OCI-LY7 (cell line): ENCODE data around the gene IRF2BP2. TPM values are rescaled to one million over a fixed set of nuclear protein-coding genes. Genes with fewer than 3 reads are reported as not detected.

Experiments
- BruUV-seq: library from RNA; stranded (reverse); fragments of 400-500 nt; replicated peaks from 2 replicates; lab custom pipeline; 2021; lab: Mats Ljungman, UMichigan
- CTCF ChIA-PET: fragments of 300-600 bp; sonication (Branson Sonifier 250); formaldehyde crosslinking; loops from one replicate; lab custom pipeline; 2022; ENCODE audit warnings: antibody characterized with exemption; ENCODE audit not compliant: unreplicated experiment; lab: Charles Lee
- POLR2A ChIA-PET: fragments of 300-600 bp; sonication (Branson Sonifier 250); formaldehyde crosslinking; loops from one replicate; lab custom pipeline; 2022; ENCODE audit warnings: antibody characterized with exemption; lab: Charles Lee
- DNase-seq: peaks from one replicate; pipeline ENCODE4 v3.0.0-alpha.2; 2015; ENCODE audit warnings: low spot score
- H2AFZ ChIP-seq: fragments of 200-600 bp; sonication (generic), shearing (Covaris generic); 2 replicates; pipeline ENCODE4 v1.6.1; 2014; ENCODE audit warnings: mild to moderate bottlenecking, antibody characterized with exemption, low read length, moderate library complexity
- H3K27ac ChIP-seq: fragments of 200-600 bp; sonication (generic); 2 replicates; pipeline ENCODE4 v1.5.1; 2014; ENCODE audit warnings: mixed run types, low read depth, mild to moderate bottlenecking, moderate library complexity, low read length, inconsistent platforms; ENCODE audit not compliant: poor library complexity, severe bottlenecking
- H3K36me3 ChIP-seq: fragments of 200-600 bp; sonication (generic); 2 replicates; pipeline ENCODE4 v1.6.1; 2014; ENCODE audit warnings: mild to moderate bottlenecking, antibody characterized with exemption, low read length, moderate library complexity, mixed read lengths; ENCODE audit not compliant: insufficient read depth
- H3K4me1 ChIP-seq: fragments of 200-600 bp; sonication (generic); 2 replicates; pipeline ENCODE4 v1.5.1; 2014; ENCODE audit warnings: mild to moderate bottlenecking, low read length; ENCODE audit not compliant: insufficient read depth, poor library complexity, severe bottlenecking
- H3K4me2 ChIP-seq: fragments of 200-600 bp; sonication (generic); 2 replicates; pipeline ENCODE4 v1.6.1; 2014; ENCODE audit warnings: mild to moderate bottlenecking, low read length
- H3K4me3 ChIP-seq: fragments of 200-600 bp; sonication (generic); 2 replicates; pipeline ENCODE4 v1.5.1; 2014; ENCODE audit warnings: mild to moderate bottlenecking, low read depth, low read length; ENCODE audit not compliant: poor library complexity, severe bottlenecking
- H3K79me2 ChIP-seq: fragments of 200-600 bp; sonication (generic); 2 replicates; pipeline ENCODE4 v1.6.1; 2016; ENCODE audit warnings: low read depth, mild to moderate bottlenecking, low read length, moderate library complexity, mixed read lengths; ENCODE audit not compliant: insufficient read depth
- H3K9me2 ChIP-seq: fragments of 200-600 bp; sonication (generic); 2 replicates; pipeline ENCODE4 v1.6.1; 2016; ENCODE audit warnings: mild to moderate bottlenecking, low read length, mixed read lengths; ENCODE audit not compliant: insufficient read depth
- H3K9me3 ChIP-seq: fragments of 200-600 bp; sonication (generic); 2 replicates; pipeline ENCODE4 v1.6.1; 2014; ENCODE audit warnings: mild to moderate bottlenecking, mixed run types, low read length, mixed read lengths
- H4K20me1 ChIP-seq: fragments of 200-600 bp; sonication (generic); 2 replicates; pipeline ENCODE4 v1.6.1; 2014; ENCODE audit warnings: mild to moderate bottlenecking, antibody characterized with exemption, low read length, moderate library complexity, mixed read lengths; ENCODE audit not compliant: insufficient read depth
- CTCF ChIP-seq: fragments of 200-600 bp; sonication (generic); conservative IDR thresholded peaks from 2 replicates; pipeline ENCODE4 v1.5.1; 2014; ENCODE audit warnings: mild to moderate bottlenecking, antibody characterized with exemption, low read length, moderate library complexity, mixed read lengths
- EZH2phosphoT487 ChIP-seq: fragments of 200-600 bp; sonication (generic); IDR thresholded peaks from 2 replicates; pipeline ENCODE4 v1.6.1; 2018; ENCODE audit warnings: low read depth, borderline replicate concordance, mild to moderate bottlenecking, mixed run types, antibody characterized with exemption, low read length, moderate library complexity, mixed read lengths
- intact Hi-C: fragments of 100-400 bp; cut with micrococcal nuclease; formaldehyde crosslinking; loops from one replicate; pipeline ENCODE4 v1.10.0; 2022; ENCODE audit not compliant: unreplicated experiment
- total RNA-seq, 2 experiments: library from RNA; depleted of rRNA in 1 of 2; stranded (reverse); fragments of >200 nt in 1 of 2; shearing (Covaris generic) in 1 of 2; gene quantifications; 2 replicates each; pipeline ENCODE4 v1.2.3, GENCODE V29; 2014 to 2022

Gene IRF2BP2
- total RNA-seq, 2 experiments from 2014 or later: 40.6 to 65.9 TPM

- Histone ChIP-seq H3K4me3 (peak overlapping the region; percentile 72), H3K27ac (no peak overlapping the region), H3K4me1 (peaks cover 77% of the 10 kb centered on the region), H3K9me3 (no peaks in the 10 kb centered on the region), H3K4me2 (peak overlapping the region; percentile 88), H2AFZ (no peak overlapping the region), H4K20me1 (peaks cover 10% of the 10 kb centered on the region; the same call in 1 of the 2 replicates), H3K79me2 (peaks cover 56% of the 10 kb centered on the region; the same call in 1 of the 2 replicates), H3K36me3 (peaks cover 31% of the 10 kb centered on the region), H3K9me2 (no peaks in the 10 kb centered on the region)
- intact Hi-C loops: loop anchor here (5.0 kb wide), 1 partner anchor 721 kb away; the partner anchor contains the start of genes ARID4B and GGPS1
- no peak for DNase-seq
- POLR2A ChIA-PET: interaction anchor here (1.0 kb wide), 1 partner anchor 87 kb away, joined by 3 read pairs; no protein-coding TSS in a partner anchor
- BruUV-seq: no TSS peak
- CTCF ChIA-PET: no interaction called here
- no peak for TF ChIP-seq EZH2phosphoT487
- TF ChIP-seq CTCF: no peak
These were observed 3.2 kb downstream of the IRF2BP2 start for GRCh38 chr1:234606784-234607108.

GRCh38 chr1:234605983-234606783 is 3.8 kb downstream of the IRF2BP2 start:
- no peaks in the 10 kb centered on the region for H3K9me3 ChIP-seq
- peaks cover 31% of the 10 kb centered on the region for H3K36me3 ChIP-seq
- DNase-seq: peak; percentile 30
- peak; percentile 63 for TF ChIP-seq CTCF
- TF ChIP-seq EZH2phosphoT487: no peak
- intact Hi-C loops: loop anchor here (5.0 kb wide), 1 partner anchor 721 kb away; the partner anchor contains the start of genes ARID4B and GGPS1
- peak overlapping the region; percentile 88 for H3K4me2 ChIP-seq
- no peak overlapping the region for H2AFZ ChIP-seq
- peaks cover 56% of the 10 kb centered on the region; the same call in 1 of the 2 replicates for H3K79me2 ChIP-seq
- BruUV-seq: TSS peak; percentile 48
- no peaks in the 10 kb centered on the region for H3K9me2 ChIP-seq
- H3K4me3 ChIP-seq: peak overlapping the region; percentile 72
- POLR2A ChIA-PET: interaction anchor here (1.0 kb wide), 1 partner anchor 87 kb away, joined by 3 read pairs; no protein-coding TSS in a partner anchor
- CTCF ChIA-PET: no interaction called here
- H3K27ac ChIP-seq: no peak overlapping the region
- H3K4me1 ChIP-seq: peaks cover 77% of the 10 kb centered on the region
- peaks cover 10% of the 10 kb centered on the region; the same call in 1 of the 2 replicates for H4K20me1 ChIP-seq
